GM13976 (cell line): ENCODE data around the gene TMCC3.
A peak's percentile ranks its signal among the peaks of the same experiment; 100 is the strongest.

Experiments
- DNase-seq: peaks from one replicate; pipeline ENCODE4 v3.0.0; 2012; ENCODE audit warnings: low spot score
- CTCF ChIP-seq: IDR thresholded peaks from 2 replicates; pipeline ENCODE4 v1.5.1; 2012; ENCODE audit warnings: borderline replicate concordance, mild to moderate bottlenecking; ENCODE audit not compliant: insufficient read depth; ENCODE audit errors: extremely low read depth, missing control alignments, control extremely low read depth
- in situ Hi-C: fragments of 300-500 bp; cut with MboI; formaldehyde crosslinking; loops from one replicate; pipeline ENCODE4 v1.12.0; 2022; ENCODE audit warnings: low sequenced_read_pairs, mixed read lengths, inconsistent platforms; ENCODE audit not compliant: unreplicated experiment

Gene TMCC3

GRCh38 chr12:94628819-94629472 is 21.4 kb downstream of the TMCC3 start:
- no peak for DNase-seq
- in situ Hi-C loops = no loop called here
- TF ChIP-seq CTCF = no peak

- TF ChIP-seq CTCF = no peak
- in situ Hi-C loops = no loop called here
- DNase-seq = no peak
Observed at GRCh38 chr12:94628369-94628768, 22.0 kb downstream of the TMCC3 start.

- in situ Hi-C loops = no loop called here
- TF ChIP-seq CTCF = no peak
- DNase-seq = no peak
Observed at GRCh38 chr12:94625531-94625930, 24.8 kb downstream of the TMCC3 start.

GRCh38 chr12:94623161-94623920 is 27.0 kb downstream of the TMCC3 start:
- no peak for DNase-seq
- in situ Hi-C loops = no loop called here
- no peak for TF ChIP-seq CTCF

GRCh38 chr12:94622475-94622874 is 27.9 kb downstream of the TMCC3 start:
- in situ Hi-C loops = no loop called here
- TF ChIP-seq CTCF = no peak
- DNase-seq = no peak

- no peak for TF ChIP-seq CTCF
- DNase-seq = peak; percentile 75
- in situ Hi-C loops = no loop called here
Observed at GRCh38 chr12:94621662-94622359, 28.5 kb downstream of the TMCC3 start.
